Activated gamma-delta T cell (primary cell): ENCODE results near the gene PBX1.

Experiments
- DNase-seq: peaks from one replicate; lab custom pipeline; 2025; lab: John Stamatoyannopoulos, UW

PBX1 gene

DNA sequence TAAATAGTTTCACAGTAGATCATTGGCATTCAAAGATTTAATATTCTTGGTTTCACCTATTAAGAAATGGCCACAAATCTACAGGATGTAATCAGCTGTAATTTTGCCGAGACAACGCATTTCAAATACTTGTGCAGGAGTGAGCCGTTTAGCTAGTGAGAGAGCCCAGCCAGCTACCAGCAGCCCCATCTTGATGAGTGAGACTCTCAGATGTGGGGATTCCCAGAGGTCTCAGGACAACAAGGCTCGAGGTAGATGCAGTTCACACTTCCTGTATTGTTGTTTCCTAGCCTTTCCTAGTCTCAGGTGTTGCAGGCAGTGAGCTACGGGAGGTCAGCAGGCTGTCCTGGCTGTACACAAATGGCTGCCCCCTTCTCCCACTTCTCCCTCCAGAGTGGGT is 108.6 kb downstream of the PBX1 start:
- no peak for DNase-seq

DNA sequence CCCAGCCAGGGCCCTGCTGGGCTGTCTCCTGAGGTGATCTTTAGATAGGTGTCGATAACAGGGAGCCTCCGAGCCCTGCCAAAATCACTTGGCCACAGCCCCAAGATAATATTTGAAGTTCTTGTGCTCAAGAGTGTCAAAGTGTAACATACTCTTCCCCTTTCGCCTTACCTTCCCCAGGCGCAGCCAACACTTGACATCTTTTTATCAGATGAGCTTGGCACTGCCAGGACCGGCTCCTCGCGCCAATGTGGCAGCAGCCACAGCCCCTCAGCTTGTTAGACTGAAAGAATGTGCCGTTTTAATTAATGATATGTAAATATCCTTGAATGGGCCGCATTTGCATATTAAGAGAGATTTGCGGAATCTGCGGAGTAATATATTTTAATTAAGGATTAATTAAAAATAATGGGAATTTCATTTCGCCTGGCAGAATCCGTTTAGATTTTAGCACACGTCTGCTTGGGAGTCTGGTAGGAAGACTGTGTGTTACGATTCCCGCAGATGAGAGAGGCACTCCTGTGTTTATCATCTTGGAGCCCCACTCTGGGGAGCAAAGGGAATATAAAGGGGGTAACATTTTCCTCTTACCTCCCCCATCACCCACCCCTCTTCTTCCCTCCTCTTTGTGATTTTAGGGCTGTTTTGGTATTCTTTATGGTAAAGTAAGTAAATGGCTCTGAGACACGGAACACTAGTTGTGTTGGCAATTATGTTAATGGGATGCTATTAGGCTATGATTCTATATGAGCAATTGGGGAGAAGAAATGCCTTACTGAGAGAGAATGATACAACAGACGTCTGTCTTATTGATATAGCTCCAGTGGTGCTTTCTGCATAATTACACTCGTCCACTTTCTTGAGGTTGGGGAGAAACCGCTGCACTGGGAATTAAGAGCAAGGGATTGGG is 109.8 kb downstream of the PBX1 start:
- DNase-seq = no peak

DNA sequence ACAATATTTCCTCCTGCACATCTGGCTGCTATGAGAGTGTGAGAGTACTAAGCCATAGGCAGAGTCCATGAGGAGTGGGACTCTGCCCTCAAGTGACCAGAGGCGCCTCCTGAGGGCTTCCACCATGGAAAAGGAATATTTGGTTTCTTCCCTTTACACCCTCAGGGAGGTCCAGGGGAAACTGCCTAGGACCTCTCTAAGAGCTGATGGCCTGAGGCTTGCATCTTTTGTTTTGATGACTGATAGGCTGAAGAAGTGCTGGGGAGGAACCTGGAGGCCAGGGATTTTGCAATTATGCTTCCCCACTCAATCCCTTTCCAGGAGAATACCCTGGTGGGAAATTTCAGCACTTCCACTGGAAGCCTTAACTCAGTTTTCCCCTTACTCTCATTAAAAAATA is 111.0 kb downstream of the PBX1 start:
- DNase-seq = no peak

DNA sequence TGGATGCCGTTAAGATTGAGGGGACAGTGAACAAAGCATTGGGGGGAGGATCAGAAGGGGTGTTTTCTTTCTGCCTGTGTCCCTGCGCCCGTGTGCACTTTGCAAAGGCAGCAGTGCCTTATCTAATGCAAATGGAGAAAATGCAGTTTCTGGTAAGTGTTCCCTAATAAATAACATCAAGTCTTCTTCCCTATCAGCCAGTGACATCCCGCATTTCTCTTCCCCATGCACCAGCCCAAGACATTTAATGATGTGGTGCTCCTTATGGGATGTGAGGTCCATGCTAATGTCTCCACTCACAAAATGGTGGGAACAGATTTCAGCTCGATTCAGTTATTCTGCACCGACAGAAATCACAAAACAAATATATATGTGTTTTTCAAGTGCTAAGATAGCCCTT is 111.8 kb downstream of the PBX1 start:
- DNase-seq = no peak

DNA sequence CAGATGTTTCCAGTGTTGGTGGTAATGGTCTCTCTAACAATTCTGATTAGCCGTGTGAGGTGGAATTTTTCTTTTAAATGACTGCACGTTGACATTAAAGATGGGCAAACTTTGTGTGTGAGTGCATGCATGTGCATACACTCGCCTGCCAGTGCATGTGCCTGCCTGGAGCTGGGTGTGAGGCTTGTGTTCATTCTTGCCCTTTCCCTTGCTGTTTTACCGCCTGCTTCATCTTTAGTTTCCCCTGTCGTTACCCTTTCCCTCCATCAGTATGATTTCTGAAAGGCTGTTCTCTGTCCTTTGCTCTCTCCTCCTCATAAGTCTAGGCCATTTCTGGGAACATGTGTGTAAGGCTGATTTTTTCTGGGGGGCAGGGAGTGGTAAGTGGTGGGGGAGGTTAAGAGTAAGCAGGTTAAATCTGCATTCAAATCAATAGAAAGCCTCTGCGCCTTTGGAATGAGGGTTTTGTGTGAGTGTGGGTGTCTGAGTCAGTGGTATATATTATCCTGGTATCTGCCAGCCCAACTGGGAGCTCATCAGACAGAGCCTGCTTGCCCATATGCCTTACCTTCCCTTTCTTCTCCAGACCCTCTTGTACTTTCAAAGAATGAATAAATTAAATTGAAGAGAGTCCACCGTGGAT is 112.5 kb downstream of the PBX1 start:
- no peak for DNase-seq

DNA sequence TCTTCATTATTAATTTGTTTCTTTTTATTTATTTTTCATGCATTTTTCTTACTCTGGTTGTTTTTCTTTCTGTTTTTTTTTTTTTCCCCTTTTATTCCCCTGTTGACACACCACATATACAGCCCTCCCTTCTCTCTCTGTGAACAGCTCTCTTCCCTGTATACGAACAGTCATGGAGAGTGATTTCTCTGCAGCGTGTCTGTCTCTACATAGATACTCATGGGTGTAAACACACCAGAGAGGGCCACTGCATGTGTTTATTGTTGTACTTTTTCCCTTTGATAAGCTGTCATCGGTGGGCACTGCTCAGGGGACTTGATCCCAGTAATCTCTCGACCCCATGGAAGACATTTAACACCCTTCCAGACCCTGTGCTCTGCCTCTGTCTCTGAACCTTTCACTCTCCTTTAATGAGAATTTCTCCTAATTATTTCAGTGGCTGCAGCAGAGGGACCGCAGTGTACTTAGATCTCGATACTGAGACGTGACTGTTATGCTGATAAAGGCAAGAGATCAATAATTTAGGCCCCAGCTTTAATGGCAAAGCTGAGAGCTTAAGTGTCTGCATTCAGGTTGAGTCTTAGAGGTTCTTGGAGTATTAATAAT is 113.1 kb downstream of the PBX1 start:
- no peak for DNase-seq

DNA sequence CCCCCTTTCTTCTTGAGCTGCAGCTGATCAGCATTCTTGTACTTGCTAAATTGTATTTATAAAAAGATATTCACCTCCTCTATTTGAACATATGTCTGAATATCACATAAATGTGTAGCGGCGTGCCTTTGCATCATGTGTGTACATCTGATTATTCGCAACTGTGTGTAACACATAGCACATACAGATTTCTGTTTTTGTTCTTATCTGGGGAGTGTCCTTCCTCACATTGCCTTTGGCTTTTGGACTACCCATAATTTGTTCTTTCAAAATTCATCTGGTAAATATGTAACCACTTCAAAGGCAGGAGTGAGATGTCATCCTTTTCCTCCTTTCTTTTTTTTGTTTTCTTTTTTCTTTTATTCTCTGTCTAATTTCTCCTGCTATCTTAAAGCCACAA is 113.6 kb downstream of the PBX1 start:
- DNase-seq = no peak

DNA sequence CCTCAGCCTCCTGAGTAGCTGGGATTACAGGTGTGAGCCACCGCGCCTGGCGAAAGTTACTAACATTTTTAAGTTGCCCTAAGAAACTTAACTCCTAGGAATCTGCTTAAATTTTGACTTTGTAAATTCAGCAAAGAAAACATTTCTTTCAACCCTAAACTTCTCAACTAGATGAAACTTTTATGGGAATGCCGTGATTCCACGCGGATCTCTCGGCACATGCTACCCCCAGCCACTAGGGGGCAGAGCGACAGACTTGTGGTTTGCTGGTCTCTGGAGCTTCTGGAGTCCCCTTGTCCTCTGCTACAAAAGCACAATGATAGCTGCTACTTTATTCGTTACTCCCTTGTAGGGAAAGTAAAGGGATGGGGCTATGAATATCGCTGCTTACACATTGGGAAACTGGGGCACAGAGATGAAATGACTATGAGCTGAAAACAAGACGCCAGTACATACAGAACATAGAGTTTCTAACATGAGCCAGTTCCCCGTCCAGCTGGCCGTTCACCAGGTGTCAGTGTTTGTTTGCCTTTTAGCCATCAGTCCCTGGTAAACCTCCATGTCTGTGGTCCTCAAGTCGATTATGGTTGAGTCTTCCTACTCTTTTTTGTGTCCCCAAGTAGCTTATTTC is 114.7 kb downstream of the PBX1 start:
- no peak for DNase-seq

DNA sequence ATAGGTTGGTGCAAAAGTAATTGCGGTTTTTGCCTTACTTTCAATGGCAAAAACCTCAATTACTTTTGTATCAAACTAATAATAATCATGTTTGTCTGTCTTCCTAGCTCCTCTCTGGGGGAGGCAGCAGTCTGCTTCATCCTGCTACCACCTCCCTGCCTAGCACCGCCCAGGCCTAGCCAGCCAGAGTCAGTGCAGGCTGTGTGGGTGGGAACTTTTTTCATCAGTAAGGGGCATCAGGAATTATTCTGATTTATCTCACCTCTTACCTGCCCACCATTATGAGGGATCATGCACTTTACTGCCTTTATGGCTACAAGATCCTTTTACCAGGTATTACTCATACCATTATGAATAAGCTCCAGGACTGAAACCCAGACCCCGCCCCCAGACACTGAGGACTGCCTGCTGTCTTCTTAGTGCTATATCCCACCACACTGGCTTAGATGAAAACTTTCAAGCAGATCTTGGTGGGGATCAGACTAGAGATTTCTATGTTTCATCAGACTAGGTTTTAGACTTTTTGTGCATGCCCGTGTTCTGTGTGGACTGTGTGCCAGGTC is 116.4 kb downstream of the PBX1 start:
- no peak for DNase-seq

DNA sequence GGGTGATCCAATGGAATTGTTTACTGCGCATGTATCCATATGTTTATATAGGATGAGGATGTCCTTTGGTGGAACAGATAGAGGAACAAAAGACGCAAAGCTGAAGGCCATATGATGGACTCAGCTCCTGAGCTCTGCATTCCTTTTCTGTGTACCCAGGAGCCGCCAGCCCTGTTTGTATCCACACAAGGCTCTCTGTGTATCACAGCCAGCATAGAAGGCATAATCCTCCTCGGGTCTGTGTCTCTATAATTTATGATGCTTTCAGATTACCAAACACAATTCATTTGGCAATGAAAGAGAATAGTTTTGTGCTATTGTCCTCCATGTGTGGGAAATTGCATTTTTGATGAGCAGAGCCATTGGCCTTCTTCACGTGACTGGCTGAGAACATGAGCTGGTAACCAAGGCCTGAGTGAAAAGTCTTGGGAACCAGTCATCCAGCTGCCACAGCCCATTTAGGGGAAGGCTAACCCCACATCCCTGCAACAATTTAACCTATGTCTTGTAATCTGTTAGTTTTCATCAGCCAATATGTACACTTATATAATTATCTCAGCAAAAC is 119.2 kb downstream of the PBX1 start:
- DNase-seq = no peak

DNA sequence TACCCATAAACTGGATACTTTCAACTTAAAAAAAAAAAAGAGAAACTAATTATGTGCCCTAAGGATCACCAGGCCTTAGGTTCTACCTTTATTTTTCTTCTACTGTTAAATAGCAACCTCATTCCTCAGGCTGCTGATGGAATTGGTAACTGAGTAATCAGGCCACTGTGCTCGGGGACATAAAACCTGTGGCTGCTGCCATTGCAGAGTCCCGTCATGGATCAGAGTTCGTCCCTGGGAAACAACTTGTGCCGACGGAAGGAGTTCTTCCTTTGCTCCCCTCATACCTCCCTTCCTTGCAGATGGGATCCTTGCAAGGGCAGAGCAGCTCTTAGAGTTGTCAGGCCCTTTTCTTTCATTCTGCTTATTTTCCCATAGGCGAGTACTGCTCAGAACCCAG is 123.6 kb downstream of the PBX1 start:
- DNase-seq = no peak

DNA sequence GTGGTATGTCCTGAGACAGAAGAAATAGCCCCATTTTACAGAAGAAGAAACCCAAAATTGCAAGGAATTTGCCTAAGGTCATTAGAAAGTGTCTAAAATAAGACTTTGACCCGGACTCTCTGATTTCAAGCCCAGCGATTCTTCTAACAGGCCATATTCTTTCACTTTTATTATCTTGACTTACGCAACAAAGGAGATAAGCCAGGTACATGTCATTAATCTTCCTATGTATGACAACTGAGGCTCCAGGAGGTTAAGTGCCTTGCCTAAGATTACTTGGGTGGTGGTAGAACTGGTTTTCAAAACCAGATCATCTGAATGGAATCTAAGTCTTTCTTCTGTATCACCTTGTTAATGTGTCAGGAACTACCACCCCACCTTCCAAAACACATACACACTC is 124.3 kb downstream of the PBX1 start:
- no peak for DNase-seq

DNA sequence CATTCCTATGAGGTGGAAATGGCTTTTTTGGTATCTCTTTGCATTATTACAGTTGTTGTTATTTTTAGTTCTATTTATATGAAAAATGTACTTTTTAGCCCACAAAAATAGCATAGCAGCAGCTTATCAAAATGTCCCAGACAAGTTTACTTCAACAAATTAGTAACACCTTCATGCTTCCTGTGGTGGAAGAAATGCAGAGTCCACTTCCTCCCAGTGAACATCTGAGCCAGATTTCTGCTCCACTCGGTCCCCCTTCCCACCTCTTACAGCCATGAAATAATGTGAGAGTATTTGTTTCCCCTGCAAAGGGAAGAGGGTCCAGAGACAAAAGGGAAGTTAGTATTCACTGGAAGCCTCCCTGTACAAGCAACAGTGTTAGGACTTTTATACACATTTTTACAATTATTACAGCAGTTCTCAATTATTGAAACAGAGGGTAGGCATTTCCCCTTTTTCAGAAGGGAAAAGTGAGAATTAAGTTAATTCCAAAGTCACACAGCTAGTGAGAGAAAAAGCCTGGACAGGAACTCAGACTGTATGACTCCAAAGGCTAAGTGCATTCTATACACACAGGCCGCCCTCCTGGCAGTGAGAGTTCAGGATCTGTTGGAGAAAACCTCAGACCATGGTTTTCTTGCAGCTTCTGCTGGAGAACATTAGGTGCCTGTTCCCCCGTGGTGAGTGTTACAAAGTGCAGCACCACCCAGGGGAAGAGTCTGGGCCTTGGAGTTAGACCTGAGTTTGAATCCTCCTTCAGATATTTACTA is 126.5 kb downstream of the PBX1 start:
- DNase-seq = no peak

DNA sequence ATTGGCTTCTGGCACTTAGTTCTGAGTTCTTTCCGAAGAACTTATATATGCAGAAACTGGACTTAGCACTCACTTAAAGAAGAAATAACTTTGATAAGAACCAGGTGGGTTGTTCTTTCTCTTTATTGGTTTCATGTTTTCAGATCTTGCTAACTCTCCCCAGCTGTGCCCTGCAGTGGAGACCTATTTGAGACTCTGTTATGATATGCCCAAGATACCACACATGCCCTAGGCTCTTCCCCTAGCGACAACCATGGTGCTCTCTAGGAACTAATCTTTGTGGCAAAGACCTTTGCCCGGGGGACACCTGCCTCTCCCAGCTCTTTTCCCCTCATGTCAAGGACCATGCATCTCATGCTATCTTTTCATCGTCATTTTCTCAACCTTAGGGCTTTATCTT is 128.8 kb downstream of the PBX1 start:
- no peak for DNase-seq

DNA sequence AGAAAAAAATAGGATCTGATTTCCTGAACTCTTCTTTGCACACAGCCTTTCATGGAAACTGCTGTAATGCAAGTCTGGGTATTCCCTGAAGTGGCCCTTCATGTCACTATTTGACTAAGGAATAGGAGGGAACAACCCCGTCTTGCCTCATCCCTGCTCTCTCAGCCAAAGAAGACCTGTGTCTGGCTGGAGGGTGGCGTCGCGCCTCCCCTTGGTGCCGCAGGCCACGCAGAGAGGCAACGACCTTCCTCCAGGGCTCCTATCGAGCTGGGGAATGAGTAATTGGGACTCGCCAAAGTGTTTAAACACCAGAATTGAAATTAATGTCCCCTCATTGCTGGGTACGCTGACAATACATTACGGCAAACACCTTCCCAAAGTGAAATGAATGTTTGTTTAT is 129.8 kb downstream of the PBX1 start:
- no peak for DNase-seq

DNA sequence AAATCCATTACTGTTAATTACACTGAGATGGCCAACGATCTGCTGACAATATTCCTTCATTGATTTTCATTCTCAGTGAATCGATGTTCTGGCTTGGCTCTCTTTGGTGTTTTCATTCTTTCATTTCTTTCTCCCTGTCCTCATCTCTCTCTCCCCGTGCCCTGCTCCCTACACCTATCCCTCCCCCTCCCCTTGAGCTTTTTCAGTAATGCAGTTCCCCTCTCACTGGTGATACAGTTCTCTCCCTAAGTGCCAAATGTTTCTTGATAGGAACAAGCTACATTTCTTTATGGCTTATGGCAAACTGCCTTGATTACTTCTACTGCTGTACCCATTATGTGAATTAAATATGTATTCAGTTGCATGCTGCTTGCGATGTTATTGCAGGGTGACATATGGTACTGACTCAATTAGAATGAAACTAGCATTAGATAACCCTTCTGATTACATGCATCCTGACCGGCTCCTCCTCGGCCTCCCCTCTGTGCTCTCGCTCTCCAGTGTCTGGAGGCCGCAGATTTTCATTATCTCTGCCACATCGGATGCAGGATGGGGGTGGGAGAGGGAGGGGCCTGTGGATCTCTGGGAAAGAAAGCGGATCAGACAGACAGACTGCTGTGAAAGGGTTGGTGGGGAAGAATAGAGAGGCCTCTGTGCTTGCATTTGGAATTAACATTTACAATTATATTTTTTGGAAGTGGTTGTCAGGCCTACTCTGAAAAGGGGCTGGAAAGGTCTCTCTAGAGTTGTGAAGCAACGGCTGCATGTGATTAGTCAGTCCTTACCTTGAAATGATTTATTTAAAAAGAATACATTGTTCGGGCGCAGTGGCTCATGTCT is 130.9 kb downstream of the PBX1 start:
- DNase-seq = no peak

DNA sequence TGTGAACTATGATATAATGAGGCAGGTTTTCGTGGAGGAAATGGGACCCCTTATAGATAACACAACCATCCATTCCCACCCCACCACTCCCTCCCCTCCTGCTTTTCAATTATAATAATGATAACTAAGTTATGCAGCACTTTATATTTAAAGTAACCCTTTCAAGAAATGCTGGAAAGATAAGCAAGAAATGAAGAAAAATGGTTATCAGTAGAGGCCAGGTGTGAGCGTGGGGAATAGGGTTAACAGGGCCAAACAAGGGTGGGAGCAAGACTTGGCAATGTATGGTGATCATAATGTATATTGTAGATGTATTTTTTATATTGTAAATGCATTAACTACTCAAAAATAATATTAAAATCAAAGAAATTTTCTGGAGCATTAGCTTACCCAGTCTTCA is 133.4 kb downstream of the PBX1 start:
- DNase-seq = no peak

DNA sequence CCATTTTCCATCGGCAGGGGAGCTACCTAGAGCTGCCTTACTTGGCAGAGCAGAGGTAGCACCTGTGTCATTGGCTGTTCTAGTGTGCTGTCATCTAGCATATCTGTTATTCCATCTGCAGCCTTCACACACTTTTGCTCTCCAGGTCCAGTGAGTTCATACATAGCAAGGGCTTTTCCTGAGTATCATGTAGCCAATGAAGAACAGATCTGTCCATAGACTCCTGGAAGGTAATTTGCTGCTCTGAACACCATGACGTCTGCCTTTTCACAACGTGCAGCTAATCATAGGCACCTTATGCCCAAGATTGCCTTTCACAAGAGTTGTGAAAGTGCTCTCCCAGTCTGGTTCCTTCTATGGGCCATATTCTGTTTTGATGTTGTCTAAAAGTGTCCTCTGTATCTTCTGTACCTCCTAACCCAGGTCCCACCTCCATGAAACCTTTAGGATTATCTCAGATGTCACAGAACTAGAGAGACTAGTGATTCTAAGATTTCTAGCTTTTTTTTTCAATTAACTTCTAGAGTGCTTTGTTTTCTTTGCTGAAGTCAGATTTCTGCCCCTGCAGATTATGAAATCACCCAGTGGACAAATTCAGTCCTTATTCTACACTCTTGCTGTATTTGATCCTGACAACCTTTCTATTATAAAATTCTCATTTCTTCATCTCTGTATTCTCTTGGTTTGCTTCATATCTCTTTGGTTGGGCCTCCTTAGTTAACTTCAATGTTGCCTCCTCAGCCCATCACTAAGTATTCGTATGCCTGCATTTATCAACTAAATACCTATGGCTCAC is 134.8 kb downstream of the PBX1 start:
- DNase-seq = no peak

DNA sequence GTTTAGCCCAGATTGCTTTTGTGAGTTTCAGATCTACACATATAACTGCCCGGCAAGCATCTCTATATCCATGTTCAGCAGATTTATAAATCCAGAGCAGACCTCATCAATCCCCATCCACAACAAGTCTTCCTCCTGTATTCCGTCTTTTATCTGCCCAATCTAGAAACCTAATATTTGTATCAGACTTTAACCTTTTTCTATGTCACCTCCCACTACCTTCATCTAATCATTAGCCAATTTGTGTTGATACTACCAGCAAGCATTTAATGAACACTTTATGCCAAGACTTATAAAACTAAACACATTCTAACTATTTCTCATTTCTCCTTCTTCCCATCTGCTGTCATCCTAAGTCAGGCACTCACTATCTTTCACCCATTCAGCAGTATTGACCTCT is 135.5 kb downstream of the PBX1 start:
- DNase-seq = no peak
